HepG2 (cell line): ENCODE results near the gene DSG2.

Source experiments
- POLR2A ChIP-seq, 2 experiments: IDR thresholded peaks; 2 replicates each; pipeline ENCODE4 v1.6.1; 2011; ENCODE audit warnings: low read depth in 2 of 2, low read length in 2 of 2, mild to moderate bottlenecking in 1 of 2, moderate library complexity in 1 of 2; ENCODE audit not compliant: insufficient read depth in 1 of 2
- ZNF136 ChIP-seq: sonication (generic); formaldehyde crosslinking; IDR thresholded peaks from 2 replicates; pipeline ENCODE4 v1.8.1; 2022; ENCODE audit warnings: low read depth, mild to moderate bottlenecking, moderate library complexity, missing genetic modification reagents
- ZNF431 ChIP-seq: sonication (generic); formaldehyde crosslinking; IDR thresholded peaks from 2 replicates; pipeline ENCODE4 v1.9.0; 2022; ENCODE audit warnings: missing genetic modification reagents, low read depth, mild to moderate bottlenecking, borderline replicate concordance
- TF ChIP-seq, protein P1 (sequence below): sonication (generic); formaldehyde crosslinking; IDR thresholded peaks from 2 replicates; pipeline ENCODE4 v1.5.0; 2020; ENCODE audit warnings: mild to moderate bottlenecking, missing genetic modification reagents, moderate library complexity
- TF ChIP-seq, protein P2 (sequence below): sonication (generic); formaldehyde crosslinking; IDR thresholded peaks from 2 replicates; pipeline ENCODE4 v1.4.0; 2020; ENCODE audit warnings: mild to moderate bottlenecking, missing genetic modification reagents

DNA sequence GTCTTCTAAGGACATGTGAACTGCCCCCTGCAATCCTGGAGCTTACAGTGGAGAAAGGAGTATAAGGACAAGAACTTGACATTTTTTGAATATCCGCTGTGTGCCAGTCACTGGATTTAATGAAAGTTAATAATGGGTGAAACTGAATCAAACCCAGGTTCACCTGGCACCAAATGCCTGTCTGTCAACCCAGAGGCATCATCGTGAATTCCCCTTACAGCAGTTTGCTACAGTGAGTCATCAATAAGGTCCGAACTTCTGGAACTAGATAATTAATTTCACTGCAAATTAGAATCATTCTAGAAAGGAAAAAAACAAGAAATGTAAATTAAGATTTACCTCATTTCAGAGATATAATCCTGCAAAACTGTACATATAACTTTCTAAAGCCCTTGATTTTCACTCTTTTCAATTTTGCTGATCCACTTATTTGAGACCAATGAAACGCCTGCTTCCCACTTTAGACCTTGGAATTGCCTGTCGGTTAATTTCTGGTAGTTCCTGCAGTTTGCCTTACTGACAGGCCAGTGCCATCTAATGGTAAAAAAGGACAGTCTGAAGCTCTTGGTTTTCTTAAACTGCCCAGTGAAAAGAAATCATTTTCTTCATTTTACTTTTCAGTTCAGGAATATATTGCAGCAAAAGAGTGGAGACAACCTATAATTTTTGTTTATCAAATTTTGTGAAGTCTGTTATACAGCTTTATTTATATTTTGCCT, 8.2 kb downstream of the DSG2 start:
- TF ChIP-seq, protein P1, sequence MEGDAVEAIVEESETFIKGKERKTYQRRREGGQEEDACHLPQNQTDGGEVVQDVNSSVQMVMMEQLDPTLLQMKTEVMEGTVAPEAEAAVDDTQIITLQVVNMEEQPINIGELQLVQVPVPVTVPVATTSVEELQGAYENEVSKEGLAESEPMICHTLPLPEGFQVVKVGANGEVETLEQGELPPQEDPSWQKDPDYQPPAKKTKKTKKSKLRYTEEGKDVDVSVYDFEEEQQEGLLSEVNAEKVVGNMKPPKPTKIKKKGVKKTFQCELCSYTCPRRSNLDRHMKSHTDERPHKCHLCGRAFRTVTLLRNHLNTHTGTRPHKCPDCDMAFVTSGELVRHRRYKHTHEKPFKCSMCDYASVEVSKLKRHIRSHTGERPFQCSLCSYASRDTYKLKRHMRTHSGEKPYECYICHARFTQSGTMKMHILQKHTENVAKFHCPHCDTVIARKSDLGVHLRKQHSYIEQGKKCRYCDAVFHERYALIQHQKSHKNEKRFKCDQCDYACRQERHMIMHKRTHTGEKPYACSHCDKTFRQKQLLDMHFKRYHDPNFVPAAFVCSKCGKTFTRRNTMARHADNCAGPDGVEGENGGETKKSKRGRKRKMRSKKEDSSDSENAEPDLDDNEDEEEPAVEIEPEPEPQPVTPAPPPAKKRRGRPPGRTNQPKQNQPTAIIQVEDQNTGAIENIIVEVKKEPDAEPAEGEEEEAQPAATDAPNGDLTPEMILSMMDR (CRISPR knock-in tag), result peak; percentile 52
- TF ChIP-seq ZNF431 (CRISPR knock-in tag) (no peak), ZNF136 (CRISPR knock-in tag) (no peak), POLR2A (IDR thresholded peaks at IDR 0.05; ENCODE audit: insufficient read depth in 1 of 2, low read depth in 2 of 2, low read length in 2 of 2) (no peak)
- TF ChIP-seq, protein P2, sequence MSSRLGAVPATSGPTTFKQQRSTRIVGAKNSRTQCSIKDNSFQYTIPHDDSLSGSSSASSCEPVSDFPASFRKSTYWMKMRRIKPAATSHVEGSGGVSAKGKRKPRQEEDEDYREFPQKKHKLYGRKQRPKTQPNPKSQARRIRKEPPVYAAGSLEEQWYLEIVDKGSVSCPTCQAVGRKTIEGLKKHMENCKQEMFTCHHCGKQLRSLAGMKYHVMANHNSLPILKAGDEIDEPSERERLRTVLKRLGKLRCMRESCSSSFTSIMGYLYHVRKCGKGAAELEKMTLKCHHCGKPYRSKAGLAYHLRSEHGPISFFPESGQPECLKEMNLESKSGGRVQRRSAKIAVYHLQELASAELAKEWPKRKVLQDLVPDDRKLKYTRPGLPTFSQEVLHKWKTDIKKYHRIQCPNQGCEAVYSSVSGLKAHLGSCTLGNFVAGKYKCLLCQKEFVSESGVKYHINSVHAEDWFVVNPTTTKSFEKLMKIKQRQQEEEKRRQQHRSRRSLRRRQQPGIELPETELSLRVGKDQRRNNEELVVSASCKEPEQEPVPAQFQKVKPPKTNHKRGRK, result no peak
